Activated CD8-positive, alpha-beta memory T cell treated with anti-CD3 and anti-CD28 coated beads for 48 hours (primary cell): Measurements from ENCODE around the gene PPIB.
"Not testable (repeated sequence)": the region's sequence is repeated elsewhere in the genome, so short reads cannot be mapped to it uniquely, and the experiment has no call there.

Experiments used
- DNase-seq, 3 experiments: peaks; one replicate each; pipeline ENCODE4 v3.0.0-alpha.2; 2020; ENCODE audit warnings: low read depth in 2 of 3, low spot score in 2 of 3

Gene PPIB

GRCh38 chr15:64141798-64142512 lies 20.9 kb downstream of the PPIB start:
- DNase-seq = no peak

- no peak for DNase-seq
Measured at GRCh38 chr15:64138331-64138941, 24.4 kb downstream of the PPIB start.

GRCh38 chr15:64137226-64137833 lies 25.5 kb downstream of the PPIB start:
- DNase-seq = no peak

- no peak for DNase-seq
Measured at GRCh38 chr15:64136347-64136746, 26.5 kb downstream of the PPIB start.

GRCh38 chr15:64134345-64134829 lies 28.4 kb downstream of the PPIB start:
- no peak for DNase-seq

GRCh38 chr15:64133623-64134344 lies 29.0 kb downstream of the PPIB start:
- DNase-seq = no peak

- no peak for DNase-seq
Measured at GRCh38 chr15:64132217-64132616, 30.6 kb downstream of the PPIB start.

- no peak for DNase-seq
Measured at GRCh38 chr15:64131547-64131946, 31.3 kb downstream of the PPIB start.

- DNase-seq = no peak
Measured at GRCh38 chr15:64130159-64130558, 32.7 kb downstream of the PPIB start.

GRCh38 chr15:64127521-64128270 lies 35.1 kb downstream of the PPIB start:
- no peak for DNase-seq

- DNase-seq = no peak
Measured at GRCh38 chr15:64125978-64126377, 36.8 kb downstream of the PPIB start.

- no peak for DNase-seq
Measured at GRCh38 chr15:64122936-64123351, 39.9 kb downstream of the PPIB start.

GRCh38 chr15:64122444-64122843 lies 40.4 kb downstream of the PPIB start:
- DNase-seq = no peak

GRCh38 chr15:64121614-64122013 lies 41.2 kb downstream of the PPIB start:
- no peak for DNase-seq

- DNase-seq = not testable (repeated sequence)
Measured at GRCh38 chr15:64120322-64120721, 42.5 kb downstream of the PPIB start.

GRCh38 chr15:64117759-64118487 lies 44.9 kb downstream of the PPIB start:
- DNase-seq = no peak

- no peak for DNase-seq
Measured at GRCh38 chr15:64112904-64113303, 49.9 kb downstream of the PPIB start.

GRCh38 chr15:64112073-64112772 lies 50.6 kb downstream of the PPIB start:
- no peak for DNase-seq

GRCh38 chr15:64111679-64112050 lies 51.2 kb downstream of the PPIB start:
- DNase-seq = no peak
